ENCODE results near the gene PDGFRB.

GRCh38 chr5:150172556-150172955, 16.9 kb upstream of the PDGFRB start:
- TF ChIP-seq KAT2A (conservative IDR thresholded peaks at IDR 0.05; ENCODE audit: control insufficient read depth, low read depth, low read length) = no peak
- no peak for TF ChIP-seq ELK1 (IDR thresholded peaks at IDR 0.05; ENCODE audit: low read depth, low read length)
- TF ChIP-seq EZH2 (IDR thresholded peaks at IDR 0.05; ENCODE audit: borderline replicate concordance, control insufficient read depth, low read depth, low read length) = no peak
- TF ChIP-seq, protein P1, sequence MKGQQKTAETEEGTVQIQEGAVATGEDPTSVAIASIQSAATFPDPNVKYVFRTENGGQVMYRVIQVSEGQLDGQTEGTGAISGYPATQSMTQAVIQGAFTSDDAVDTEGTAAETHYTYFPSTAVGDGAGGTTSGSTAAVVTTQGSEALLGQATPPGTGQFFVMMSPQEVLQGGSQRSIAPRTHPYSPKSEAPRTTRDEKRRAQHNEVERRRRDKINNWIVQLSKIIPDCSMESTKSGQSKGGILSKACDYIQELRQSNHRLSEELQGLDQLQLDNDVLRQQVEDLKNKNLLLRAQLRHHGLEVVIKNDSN (IDR thresholded peaks at IDR 0.05; ENCODE audit: borderline replicate concordance, extremely low read length, insufficient read depth, low read depth, low read length) = no peak
- no peak for TF ChIP-seq RELA (IDR thresholded peaks at IDR 0.05; ENCODE audit: borderline replicate concordance, partially characterized antibody)
- no peak for TF ChIP-seq CTCF (IDR thresholded peaks at IDR 0.05 in 2 of 3, conservative IDR thresholded peaks at IDR 0.05 in 1 of 3; ENCODE audit: control insufficient read depth in 2 of 3, extremely low read depth in 1 of 3, insufficient read depth in 1 of 3, low read depth in 3 of 3, low read length in 3 of 3)
- TF ChIP-seq HDAC2 (IDR thresholded peaks at IDR 0.05) = no peak
- TF ChIP-seq CREB1 (IDR thresholded peaks at IDR 0.05; ENCODE audit: low read depth) = no peak
- no peak for TF ChIP-seq BACH1 (IDR thresholded peaks at IDR 0.05; ENCODE audit: borderline replicate concordance)
- no peak for TF ChIP-seq POLR2AphosphoS5 (IDR thresholded peaks at IDR 0.05; ENCODE audit: low read length)
